ENCODE results near the gene KLF9.
"Not testable (repeated sequence)": the region's sequence is repeated elsewhere in the genome, so short reads cannot be mapped to it uniquely, and the experiment has no call there.

The KLF9 gene

DNA sequence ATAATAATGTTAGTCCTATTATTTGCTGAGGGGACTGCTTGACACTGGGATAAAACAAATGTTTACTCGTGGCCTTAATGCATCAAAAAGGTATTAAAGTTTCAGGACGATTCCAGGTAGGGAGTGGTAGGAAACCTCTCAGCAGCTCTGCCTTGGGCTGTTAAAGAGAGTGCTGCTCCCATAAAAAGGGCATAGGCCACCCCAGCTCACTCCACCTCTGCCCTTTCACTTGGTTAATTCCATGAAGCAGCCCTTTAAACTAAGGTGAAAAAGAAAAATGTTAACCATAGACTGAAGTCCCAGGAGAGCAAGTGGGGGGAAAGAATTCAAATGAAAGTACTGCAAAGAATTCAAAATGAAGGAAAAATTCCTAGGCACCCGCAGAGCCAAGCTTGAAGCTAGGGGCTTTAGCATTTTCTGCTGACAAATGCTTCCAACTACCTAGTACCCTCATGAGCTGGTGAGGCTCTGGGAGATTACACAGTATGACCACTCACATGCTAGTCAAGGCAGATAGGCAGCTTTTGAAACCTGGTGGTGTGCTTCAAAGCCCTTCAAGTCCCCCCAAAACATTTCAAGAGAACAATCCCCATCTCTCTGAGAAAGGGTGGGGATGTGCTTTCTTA, 8.5 kb downstream of the KLF9 start:
- no peak for DNase-seq (ENCODE audit: extremely low read depth in 1 of 2, low read depth in 1 of 2)

DNA sequence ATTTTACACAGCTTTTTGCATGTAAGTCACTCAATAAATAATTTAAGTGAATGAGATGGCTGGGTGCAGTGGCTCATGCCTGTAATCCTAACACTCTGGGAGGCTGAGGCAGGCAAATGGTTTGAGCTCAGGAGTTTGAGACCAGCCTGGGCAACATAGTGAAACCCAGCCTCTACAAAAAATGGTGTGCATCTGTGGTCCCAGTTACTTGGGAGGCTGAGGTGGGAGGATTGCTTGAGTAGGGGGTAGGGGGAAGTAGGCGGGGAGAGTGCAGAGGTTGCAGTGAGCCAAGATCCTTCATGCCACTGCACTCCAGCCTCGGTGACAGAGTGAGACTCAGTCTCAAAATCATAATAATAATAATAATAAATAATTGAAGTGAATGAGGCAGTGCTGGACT, 10.2 kb downstream of the KLF9 start:
- DNase-seq (ENCODE audit: extremely low read depth in 1 of 2, low read depth in 1 of 2), result no peak

DNA sequence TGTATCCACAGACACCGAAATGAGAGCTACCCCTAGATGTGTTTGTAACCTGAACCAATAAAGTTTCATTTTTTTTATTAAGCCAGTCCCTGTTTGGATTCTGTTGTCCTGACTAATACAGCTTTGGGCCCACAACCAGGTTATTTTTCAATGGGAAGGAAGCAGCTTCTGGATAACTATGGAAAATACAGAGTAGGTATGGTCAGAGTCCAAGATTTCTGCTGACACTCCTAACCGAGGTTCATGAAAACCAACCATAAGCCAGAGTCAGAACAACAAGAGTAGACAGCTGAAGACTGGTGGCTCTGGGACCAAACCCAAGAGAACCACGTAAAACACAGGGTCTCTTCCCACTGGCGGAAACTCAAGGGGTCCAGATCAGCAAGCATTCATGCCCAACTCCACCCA, 10.8 kb downstream of the KLF9 start:
- DNase-seq (ENCODE audit: extremely low read depth in 1 of 2, low read depth in 1 of 2), result no peak

DNA sequence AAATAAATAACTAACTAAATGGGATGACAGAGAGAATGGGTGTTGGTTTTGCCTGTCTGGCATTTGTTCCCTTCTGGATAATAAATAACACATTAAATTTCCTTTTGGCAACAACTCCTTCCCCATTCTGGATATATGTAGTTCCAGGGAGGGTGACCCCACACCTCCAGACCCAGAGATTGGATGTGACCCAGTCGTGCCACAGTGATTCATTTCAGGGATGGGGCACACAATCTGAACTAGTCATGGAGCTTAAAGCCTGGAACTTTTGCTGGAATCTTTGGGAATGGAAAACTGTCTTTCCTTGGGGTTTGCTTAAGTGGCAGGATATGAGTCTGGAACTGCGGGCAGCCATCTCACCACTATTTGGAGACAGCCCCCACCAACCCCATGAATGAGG, 11.3 kb downstream of the KLF9 start:
- no peak for DNase-seq (ENCODE audit: extremely low read depth in 1 of 2, low read depth in 1 of 2)

DNA sequence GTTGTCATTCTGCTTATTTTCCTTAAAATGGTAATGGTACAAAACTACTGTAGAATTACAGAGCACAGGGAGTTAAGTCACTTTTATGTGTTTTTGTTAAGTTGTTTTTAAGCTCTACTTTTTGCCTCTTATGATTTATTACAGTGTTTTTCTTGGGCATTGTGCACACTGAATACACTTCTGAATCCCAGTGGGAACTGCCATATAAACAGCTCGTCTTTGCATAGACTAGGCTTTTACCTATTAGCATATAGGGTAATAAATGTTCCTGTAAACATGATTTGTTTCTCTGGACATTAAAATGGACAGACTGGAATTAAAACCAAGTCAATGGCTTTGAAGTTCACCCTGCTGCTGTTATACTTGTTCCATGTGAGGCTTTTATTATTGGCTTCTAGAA, 12.2 kb downstream of the KLF9 start:
- no peak for DNase-seq (ENCODE audit: extremely low read depth in 1 of 2, low read depth in 1 of 2)

DNA sequence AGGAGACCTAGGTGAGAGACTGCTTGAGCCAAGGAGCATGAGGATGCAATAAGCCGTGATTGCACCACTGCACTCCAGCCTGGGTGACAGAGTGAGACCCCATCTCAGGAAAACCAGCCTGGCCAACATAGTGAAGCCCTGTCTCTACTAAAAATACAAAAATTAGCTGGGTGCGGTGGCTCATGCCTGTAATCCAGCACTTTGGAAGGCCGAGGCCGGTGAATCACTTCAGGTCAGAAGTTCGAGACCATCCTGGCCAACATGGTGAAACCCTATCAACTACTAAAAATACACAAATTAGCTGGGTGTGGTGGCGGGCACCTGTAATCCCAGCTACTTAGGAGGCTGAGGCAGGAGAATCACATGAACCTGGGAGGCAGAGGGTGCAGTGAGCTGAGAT, 13.2 kb downstream of the KLF9 start:
- not testable (repeated sequence) for DNase-seq (ENCODE audit: extremely low read depth in 1 of 2, low read depth in 1 of 2)

DNA sequence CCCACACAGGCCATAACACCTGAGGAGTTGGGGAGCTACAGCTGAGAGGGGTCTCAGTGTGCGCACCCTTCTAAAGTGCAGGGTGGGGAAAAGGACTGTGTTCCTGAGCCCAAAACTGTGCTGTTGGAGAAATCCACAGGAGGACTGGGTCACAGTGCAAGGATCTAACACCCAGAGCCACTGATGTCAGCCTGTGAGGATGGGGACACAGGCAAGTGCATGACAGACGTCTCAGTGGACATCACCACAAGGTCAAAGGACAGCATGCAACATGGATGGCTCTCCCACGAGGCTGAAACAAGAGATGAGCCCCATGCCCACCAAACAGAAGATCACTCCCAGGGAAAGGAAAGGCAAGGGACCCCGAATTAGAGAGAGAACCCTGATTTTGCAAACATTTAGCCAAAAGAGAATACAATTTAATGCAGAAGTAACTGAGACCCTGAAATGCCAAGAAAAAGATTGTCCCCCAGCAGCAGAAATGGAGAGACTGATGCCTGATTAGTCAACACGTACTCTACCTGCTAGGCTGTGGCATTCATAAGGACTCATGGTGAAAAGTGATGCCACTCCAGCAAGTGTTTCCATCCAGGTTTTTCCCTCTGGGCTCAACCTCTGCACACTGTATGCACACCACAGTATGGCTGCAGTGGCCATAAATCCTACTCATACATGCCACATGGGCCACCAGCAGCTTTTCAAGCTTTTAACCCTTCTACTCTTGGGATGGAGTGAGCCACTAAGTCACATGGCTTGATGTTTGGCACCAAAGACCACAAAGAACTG, 14.2 kb downstream of the KLF9 start:
- DNase-seq (ENCODE audit: extremely low read depth in 1 of 2, low read depth in 1 of 2), result no peak

DNA sequence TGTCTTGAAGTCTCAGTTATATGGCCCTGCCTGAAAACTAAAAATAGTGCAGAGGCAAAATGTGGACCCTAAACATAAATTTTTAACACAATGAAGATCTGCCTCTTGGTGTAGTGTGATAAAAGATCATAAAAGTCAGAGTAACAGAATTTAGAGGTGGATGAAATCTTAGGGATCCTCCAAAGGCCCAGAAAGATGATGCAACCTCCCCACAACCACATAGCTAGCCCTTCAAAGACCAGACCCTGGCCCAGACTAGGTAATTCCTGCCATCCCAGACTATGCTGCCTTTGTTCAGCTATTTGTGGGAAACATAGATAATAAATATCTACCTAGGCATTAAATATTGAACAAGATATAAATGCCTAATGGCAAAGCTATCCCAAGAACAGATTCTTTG, 15.3 kb downstream of the KLF9 start:
- DNase-seq (ENCODE audit: extremely low read depth in 1 of 2, low read depth in 1 of 2), result no peak

DNA sequence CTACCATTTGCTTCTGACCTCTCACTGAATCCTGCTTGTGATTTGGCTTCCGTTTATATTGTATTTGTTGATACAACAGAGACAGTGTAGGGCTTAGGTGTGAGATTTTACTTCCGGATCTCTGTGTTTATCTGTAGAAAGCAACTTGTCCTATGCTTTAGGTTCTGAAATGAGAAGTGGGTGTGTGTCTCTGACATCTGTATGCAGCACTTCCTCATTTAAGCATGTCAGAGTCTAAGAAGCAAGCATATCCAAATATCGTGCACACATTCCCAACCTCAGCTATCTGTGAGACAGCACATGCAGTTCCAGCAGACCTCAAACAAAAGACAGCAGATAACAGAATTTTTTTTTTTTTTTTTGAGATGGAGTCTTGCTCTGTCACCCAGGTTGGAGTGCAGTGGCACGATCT, 16.3 kb downstream of the KLF9 start:
- DNase-seq (ENCODE audit: extremely low read depth in 1 of 2, low read depth in 1 of 2), result no peak

DNA sequence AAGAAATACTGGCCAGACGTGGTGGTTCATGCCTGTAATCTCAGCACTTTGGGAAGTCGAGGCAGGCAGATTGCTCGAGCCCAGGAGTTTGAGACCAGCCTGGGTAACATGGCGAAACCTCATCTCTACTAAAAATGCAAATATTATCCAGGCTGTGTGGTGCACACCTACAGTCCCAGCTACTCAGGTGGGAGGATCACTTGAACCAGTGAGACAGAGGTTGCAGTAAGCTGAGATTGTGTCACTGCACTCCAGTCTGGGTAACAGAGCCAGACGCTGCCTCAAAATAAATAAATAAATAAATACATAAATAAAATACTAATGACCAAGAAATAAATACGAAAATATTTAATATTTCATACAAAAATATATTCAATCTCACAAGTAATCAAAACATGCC, 18.8 kb downstream of the KLF9 start:
- no peak for DNase-seq (ENCODE audit: extremely low read depth in 1 of 2, low read depth in 1 of 2)

DNA sequence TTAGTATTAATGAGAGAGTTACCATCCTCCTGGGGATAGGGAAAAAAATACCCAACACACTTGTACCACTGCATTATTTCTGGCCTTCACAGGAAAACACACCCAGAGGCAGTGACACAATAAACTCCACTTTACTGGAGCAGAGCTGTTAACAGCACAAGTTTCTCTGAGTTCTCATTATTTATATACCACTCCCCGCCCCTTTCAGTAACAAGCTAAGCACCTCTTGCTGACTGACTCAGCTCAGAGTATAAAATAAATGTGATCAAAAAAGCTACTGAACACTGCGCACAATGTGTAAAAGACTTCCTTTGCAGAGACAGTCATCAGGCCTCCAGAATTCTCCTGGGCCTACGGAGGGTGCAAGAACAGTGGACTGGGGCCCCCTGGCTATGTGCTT, 21.6 kb downstream of the KLF9 start:
- DNase-seq (ENCODE audit: extremely low read depth in 1 of 2, low read depth in 1 of 2), result no peak

DNA sequence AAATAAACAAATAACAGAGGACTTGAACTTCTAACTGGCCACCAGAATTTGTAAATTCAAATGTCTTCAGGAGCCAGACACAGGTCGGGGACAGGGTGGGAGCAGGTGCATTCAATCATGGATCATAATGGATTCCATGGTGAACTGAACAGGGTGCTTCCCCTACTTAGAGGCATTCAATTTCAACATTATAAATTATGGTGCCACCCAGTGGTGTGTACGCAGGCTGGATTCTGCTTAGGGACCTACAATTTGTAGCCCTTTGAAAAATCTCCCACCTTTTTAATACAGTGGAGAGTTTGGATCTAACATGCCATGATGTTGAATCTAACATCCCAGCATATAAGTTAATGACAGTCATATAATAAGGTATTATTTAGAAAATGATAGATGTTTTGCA, 22.3 kb downstream of the KLF9 start:
- DNase-seq (ENCODE audit: extremely low read depth in 1 of 2, low read depth in 1 of 2), result no peak

DNA sequence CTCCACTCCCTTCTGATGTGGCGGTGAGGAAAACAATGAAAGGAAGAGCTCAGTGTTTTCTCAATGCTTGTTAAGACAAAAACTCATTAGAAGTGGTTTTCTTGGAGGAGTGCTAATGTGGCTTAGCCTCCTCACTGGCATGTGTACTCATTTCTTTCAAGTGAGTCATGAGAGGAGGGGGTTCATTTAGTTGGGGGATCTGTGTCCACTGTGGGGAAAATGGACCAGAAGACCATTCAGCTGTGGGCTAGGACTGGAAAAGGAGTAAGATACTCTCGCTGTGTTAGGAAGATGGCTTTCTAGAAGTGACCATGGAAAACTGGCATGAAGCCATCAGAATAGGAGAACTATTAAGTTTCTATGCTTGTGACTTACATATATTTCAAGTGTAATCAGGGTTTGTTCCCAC, 23.5 kb downstream of the KLF9 start:
- DNase-seq (ENCODE audit: extremely low read depth in 1 of 2, low read depth in 1 of 2), result no peak

DNA sequence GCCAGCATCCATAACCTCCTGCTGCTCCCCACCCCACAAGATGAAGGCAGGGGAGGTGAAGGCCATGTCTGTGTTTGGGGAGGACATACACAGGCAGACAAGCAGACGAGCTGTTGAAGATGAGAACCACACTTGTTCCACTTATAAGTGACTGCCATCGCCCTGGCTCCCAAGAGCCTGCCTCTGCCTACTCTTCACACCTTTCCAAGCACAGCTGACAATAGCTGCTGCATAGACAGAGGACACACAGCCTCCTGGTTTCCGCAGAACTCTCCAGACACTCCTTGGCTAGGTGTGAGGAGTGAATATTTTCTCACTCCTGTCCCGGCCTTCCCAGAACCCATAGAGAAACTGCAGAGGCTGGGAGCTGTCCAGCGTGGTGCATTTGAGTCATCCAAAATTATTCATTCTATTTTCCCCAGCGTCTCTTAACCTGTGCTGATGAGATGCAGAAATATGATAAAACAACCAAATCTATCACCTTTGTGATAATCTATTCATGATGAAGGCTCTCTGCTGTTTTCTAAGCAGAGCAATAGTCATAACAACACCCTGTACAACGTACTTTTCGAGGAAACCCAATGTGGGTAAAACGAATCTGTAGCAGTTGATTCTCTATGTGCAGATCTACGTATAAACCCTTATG, 24.7 kb downstream of the KLF9 start:
- DNase-seq (ENCODE audit: extremely low read depth in 1 of 2, low read depth in 1 of 2), result no peak

DNA sequence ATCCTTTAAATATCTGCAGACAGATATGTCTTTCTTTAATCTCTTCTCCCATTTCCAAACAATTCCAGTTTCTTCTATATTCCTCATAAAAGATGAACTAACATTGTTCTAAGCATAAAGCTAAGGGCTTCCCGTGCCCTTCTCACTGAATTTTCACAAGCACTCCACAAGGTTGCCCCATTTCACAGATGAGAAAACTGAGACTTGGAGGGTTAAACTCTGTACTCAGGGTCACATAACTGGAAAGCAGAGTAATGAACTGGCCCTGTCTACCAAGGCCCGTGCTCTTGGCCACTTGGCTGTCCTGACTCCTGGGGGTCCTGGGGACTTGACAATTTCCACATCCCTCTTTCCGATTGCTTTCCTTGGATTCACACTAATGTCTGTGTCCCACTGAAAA, 25.3 kb downstream of the KLF9 start:
- no peak for DNase-seq (ENCODE audit: extremely low read depth in 1 of 2, low read depth in 1 of 2)

DNA sequence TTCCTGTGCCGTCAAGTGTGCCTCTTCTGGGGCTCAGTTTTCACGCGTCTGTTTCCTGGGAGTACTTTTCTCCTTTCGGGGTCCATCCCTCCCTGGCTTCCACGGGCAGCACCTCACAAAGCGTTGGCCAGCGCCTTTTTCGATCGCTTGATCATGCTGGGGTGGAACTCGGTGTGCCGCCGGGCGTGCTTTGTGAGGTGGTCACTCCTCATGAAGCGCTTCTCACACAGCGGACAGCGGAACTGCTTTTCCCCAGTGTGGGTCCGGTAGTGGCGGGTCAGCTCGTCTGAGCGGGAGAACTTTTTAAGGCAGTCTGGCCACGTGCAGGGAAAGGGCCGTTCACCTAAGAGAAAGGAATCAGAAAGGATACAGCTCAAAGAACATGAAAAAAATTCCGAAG, 26.8 kb downstream of the KLF9 start:
- no peak for DNase-seq (ENCODE audit: extremely low read depth in 1 of 2, low read depth in 1 of 2)

DNA sequence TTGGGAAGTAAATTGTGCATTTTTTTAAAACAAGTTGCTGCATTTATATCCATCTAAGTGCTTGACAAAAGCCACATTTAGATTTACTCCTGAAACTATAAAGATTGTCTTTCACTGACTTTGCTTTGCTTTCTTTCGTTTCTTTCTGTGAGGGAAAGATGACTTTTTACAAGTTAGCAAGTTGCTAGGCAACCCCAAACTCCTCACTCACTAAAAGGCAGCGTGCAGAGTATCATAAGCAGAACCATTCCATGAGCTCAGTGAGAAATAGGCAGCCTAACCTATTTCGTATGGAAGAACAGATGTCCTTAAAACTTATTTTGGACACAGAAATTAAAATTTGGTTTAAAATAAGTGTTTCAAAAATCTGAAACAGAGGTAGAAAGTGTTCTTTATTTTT, 29.0 kb downstream of the KLF9 start:
- DNase-seq (ENCODE audit: extremely low read depth in 1 of 2, low read depth in 1 of 2), result no peak

DNA sequence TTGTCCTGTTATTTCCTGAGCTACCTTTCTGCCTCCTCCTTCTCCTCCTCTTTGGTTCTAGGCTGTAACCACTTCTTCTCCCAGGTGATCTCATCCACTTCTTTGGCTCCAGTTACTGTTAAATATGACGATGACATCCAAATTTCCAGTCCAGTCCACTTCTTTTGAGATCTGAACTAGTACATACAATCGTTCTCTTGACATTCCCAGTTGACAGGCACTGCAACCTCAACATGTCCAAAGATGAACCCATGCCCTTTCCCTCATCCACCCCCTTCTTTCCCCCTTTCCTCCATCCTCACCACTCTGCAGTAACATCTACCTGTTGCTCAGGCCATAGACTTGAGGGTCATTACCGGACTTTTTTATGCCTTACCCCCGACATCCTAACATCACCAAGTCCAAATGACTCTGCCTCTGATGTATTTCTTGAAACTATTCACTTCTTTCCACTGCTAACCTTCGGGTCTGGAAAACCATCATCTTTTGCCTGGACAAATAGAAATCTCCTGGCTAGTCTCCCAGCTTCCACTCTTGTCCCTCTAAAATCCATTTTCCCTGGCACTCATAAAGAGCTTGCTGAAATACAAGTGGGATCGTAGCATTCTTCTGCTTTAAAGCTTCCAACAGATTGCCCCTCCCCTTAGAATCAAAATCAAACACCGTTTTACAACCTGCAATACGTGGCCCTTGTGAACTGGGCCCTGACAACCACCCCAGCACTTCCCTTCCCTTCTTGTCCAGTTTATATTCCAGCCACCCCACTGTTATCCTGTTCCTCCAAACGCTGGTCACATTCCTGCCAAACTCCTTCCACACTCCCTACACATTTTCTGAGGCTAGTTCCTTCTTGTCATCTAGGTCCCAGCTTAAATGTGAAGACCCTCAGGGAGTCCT, 31.5 kb downstream of the KLF9 start:
- no peak for DNase-seq (ENCODE audit: extremely low read depth in 1 of 2, low read depth in 1 of 2)

DNA sequence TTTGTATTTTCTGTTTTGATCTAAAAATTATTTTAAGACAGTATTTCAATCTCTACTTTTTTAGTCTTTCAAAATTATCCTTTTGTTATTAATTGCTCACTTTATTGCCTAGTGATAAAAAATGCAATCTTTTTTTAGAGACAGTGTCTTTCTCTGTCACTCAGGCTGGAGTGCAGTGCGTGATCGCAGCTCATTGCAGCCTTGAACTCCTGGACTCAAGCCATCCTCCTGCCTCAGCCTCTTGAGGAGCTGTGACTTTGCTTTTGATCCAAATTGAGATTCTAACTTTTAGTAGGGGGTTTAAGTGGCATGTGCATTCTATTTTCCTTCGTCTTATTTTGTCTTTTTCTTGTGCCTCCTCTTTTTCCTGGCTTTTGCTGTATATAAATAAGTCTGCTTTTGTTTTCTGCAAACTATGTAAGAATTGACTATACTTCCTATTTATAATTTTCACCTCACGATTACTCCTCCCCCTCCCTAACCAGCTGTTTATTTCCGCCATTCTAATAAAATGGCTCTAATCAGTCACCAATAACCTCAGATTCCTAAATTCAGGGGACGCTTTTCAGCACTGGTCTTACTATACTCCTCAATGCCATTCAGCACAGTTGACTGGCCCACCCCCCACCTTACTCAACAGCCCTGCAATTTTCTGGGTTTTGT, 32.3 kb downstream of the KLF9 start:
- DNase-seq (ENCODE audit: extremely low read depth in 1 of 2, low read depth in 1 of 2), result no peak

DNA sequence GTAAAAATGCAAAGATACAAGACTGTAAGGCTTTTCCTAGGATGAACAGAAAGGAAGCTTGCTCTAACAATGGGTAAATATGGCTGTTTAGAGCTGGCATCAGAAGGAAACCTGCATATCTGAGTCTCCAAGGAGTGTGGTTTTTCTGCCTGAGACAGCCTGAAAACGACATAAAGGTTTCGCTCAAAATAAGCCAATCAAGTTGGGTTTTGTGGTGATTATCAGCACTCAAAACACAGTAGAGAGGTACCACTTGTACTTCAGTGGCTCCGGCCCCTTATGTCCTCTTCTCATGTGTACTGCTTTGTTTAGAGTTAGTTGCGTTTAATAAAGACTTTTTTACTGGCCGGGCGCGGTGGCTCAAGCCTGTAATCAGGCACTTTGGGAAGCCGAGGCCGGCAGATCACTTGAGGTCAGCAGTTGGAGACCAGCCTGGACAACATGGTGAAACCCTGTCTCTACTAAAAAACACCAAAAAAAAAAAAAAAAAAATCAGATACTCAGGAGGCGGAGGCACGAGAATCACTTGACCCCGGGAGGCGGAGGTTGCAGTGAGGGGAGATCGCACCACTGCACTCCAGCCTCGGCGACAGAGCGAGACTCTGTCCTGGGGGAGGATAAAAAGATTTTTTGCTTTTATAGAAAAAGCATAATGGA, 39.4 kb downstream of the KLF9 start:
- DNase-seq (ENCODE audit: extremely low read depth in 1 of 2, low read depth in 1 of 2), result no peak

Data from stimulated activated CD8-positive, alpha-beta memory T cell treated with anti-CD3 and anti-CD28 coated beads, Interleukin-7, amount 100 ng/mL, for 48 hours (primary cell).